Keratinocyte (primary cell): ENCODE data around the gene BMPER. TPM values are rescaled to one million over a fixed set of nuclear protein-coding genes. Genes with fewer than 3 reads are reported as not detected.

Experiments
- DNase-seq: peaks from one replicate; pipeline ENCODE4 v3.0.0-alpha.2; 2011; ENCODE audit warnings: low read depth, missing footprints, low spot score
- FAIRE-seq: peaks from 2 replicates; lab custom pipeline; 2011; peaks lifted over from hg19 to GRCh38; lab: Jason Lieb, UNC
- H2AFZ ChIP-seq: 2 replicates; pipeline ENCODE4 v1.6.0; 2012; ENCODE audit warnings: low read length, control low read depth, inconsistent platforms; ENCODE audit not compliant: control insufficient read depth
- H3K27ac ChIP-seq: 2 replicates; pipeline ENCODE4 v1.5.1; 2011; ENCODE audit warnings: low read length; ENCODE audit not compliant: control insufficient read depth, insufficient read depth
- H3K27me3 ChIP-seq: 3 replicates; pipeline ENCODE4 v1.6.0; 2011; ENCODE audit warnings: low read length; ENCODE audit not compliant: control insufficient read depth, insufficient read depth; ENCODE audit errors: extremely low read depth
- H3K36me3 ChIP-seq, 2 experiments: 2 replicates in 1 of 2; 3 replicates in 1 of 2; pipeline ENCODE4 v1.5.1; 2011; ENCODE audit warnings: low read length in 2 of 2, mild to moderate bottlenecking in 1 of 2; ENCODE audit not compliant: control insufficient read depth in 2 of 2, insufficient read depth in 2 of 2; ENCODE audit errors: extremely low read depth in 1 of 2
- H3K4me1 ChIP-seq: 3 replicates; pipeline ENCODE4 v1.5.1; 2011; ENCODE audit warnings: low read length; ENCODE audit not compliant: control insufficient read depth, insufficient read depth; ENCODE audit errors: extremely low read depth
- H3K4me2 ChIP-seq: 3 replicates; pipeline ENCODE4 v1.6.0; 2011; ENCODE audit warnings: low read depth, low read length; ENCODE audit not compliant: control insufficient read depth, insufficient read depth; ENCODE audit errors: extremely low read depth
- H3K4me3 ChIP-seq, 3 experiments: fragments of 200-600 bp in 1 of 3; sonication (generic) in 1 of 3; 2 replicates in 2 of 3; 3 replicates in 1 of 3; pipeline ENCODE4 v1.5.1; 2011 to 2016; ENCODE audit warnings: low read length in 3 of 3, mild to moderate bottlenecking in 3 of 3, control low read depth in 2 of 3, inconsistent platforms in 1 of 3, low read depth in 1 of 3, mixed read lengths in 1 of 3, mixed run types in 1 of 3, moderate library complexity in 1 of 3; ENCODE audit not compliant: control insufficient read depth in 2 of 3, insufficient read depth in 2 of 3; ENCODE audit errors: extremely low read depth in 1 of 3
- H3K79me2 ChIP-seq: 2 replicates; pipeline ENCODE4 v1.6.0; 2012; ENCODE audit warnings: low read length; ENCODE audit not compliant: control insufficient read depth, insufficient read depth
- H3K9ac ChIP-seq: 3 replicates; pipeline ENCODE4 v1.6.0; 2011; ENCODE audit warnings: low read length; ENCODE audit not compliant: control insufficient read depth, insufficient read depth; ENCODE audit errors: extremely low read depth
- H3K9me1 ChIP-seq: 3 replicates; pipeline ENCODE4 v1.6.0; 2011; ENCODE audit warnings: low read length; ENCODE audit not compliant: control insufficient read depth, insufficient read depth; ENCODE audit errors: extremely low read depth
- H3K9me3 ChIP-seq: 2 replicates; pipeline ENCODE4 v1.5.1; 2012; ENCODE audit warnings: low read depth, low read length; ENCODE audit not compliant: control insufficient read depth
- H4K20me1 ChIP-seq: 3 replicates; pipeline ENCODE4 v1.6.0; 2011; ENCODE audit warnings: low read length; ENCODE audit not compliant: control insufficient read depth, insufficient read depth; ENCODE audit errors: extremely low read depth
- EZH2 ChIP-seq: IDR thresholded peaks from one replicate; pipeline ENCODE4 v1.6.1; 2012; ENCODE audit warnings: inconsistent platforms, mild to moderate bottlenecking, low read length, moderate library complexity
- dilution Hi-C: fragments of 300-500 bp; cut with MboI; formaldehyde crosslinking; loops from one replicate; pipeline ENCODE4 v1.7.0; 2020; ENCODE audit warnings: low sequenced_read_pairs; ENCODE audit not compliant: extremely low pct_ligation_motif_present
- polyA plus RNA-seq, 5 experiments: library from polyadenylated mRNA; depleted of rRNA in 3 of 5; stranded (reverse) in 3 of 5; stranded (forward) in 1 of 5; unstranded in 1 of 5; fragments of >200 nt; gene quantifications; 1 replicate in 1 of 5; 2 replicates in 3 of 5; 3 replicates in 1 of 5; pipeline versions ENCODE4 v1.2.1 to v1.2.3, GENCODE V29; 2011 to 2012; ENCODE audit warnings: missing spikeins in 2 of 5, low read depth in 1 of 5, low replicate concordance in 1 of 5
- TF ChIP-seq, protein P1 (sequence below), 3 experiments: IDR thresholded peaks in 1 of 3; conservative IDR thresholded peaks in 1 of 3; optimal IDR thresholded peaks in 1 of 3; 2 replicates in 2 of 3; 3 replicates in 1 of 3; pipeline versions ENCODE3 to v1.5.1; 2011; ENCODE audit warnings: low read length in 3 of 3, mild to moderate bottlenecking in 3 of 3, moderate library complexity in 2 of 3, control low read depth in 1 of 3, inconsistent platforms in 1 of 3; ENCODE audit not compliant: insufficient read depth in 2 of 3; ENCODE audit errors: extremely low read depth in 1 of 3

BMPER gene
- polyA plus RNA-seq, 1 donor (not counting 4 experiments of a cell fraction or from before 2014, with no cell fraction given) = 0.67 TPM

DNA sequence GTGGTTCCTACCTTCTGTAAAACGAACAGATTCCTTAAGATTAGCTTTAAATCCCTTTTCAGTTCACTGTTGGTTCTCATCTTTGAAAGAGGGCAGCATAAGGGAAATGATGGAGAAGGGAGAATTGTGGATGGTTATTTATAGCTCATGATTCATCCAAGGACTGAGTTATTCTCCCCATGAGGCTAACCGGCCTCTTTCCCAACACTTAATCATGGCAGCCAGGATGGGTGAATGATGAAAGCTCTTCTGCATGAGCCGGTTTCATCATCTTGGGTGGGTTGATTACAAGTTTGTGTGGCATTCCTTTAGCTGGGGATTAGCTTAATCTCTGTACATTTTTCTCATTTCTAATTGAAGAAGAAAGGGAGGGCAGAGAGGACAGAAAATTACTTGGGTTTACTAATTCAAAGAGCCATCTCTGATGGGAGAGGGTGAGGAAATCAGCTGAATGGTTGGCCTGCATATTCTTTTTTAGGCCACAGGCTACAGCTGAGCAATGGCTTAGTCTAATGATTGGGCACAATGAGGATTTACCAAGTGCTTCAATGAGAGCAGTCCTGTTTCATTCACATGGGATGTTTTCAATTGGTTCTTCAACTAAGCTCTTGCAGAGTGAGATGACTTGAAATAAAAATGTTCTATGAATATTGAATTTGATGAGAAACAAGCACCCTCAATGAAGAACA is 250.0 kb downstream of the BMPER start:
- Histone ChIP-seq H3K4me1 (peaks cover 8% of the 10 kb centered on the region), H3K9me3 (no peaks in the 10 kb centered on the region), H3K27me3 (no peaks in the 10 kb centered on the region), H3K4me2 (no peak overlapping the region), H3K4me3 (no peak overlapping the region), H4K20me1 (no peaks in the 10 kb centered on the region), H3K79me2 (no peaks in the 10 kb centered on the region), H3K36me3 (no peaks in the 10 kb centered on the region), H3K9ac (no peak overlapping the region), H2AFZ (no peak overlapping the region), H3K27ac (no peak overlapping the region), H3K9me1 (no peaks in the 10 kb centered on the region)
- no peak for FAIRE-seq
- no peak for DNase-seq
- no peak for TF ChIP-seq EZH2
- TF ChIP-seq, protein P1, sequence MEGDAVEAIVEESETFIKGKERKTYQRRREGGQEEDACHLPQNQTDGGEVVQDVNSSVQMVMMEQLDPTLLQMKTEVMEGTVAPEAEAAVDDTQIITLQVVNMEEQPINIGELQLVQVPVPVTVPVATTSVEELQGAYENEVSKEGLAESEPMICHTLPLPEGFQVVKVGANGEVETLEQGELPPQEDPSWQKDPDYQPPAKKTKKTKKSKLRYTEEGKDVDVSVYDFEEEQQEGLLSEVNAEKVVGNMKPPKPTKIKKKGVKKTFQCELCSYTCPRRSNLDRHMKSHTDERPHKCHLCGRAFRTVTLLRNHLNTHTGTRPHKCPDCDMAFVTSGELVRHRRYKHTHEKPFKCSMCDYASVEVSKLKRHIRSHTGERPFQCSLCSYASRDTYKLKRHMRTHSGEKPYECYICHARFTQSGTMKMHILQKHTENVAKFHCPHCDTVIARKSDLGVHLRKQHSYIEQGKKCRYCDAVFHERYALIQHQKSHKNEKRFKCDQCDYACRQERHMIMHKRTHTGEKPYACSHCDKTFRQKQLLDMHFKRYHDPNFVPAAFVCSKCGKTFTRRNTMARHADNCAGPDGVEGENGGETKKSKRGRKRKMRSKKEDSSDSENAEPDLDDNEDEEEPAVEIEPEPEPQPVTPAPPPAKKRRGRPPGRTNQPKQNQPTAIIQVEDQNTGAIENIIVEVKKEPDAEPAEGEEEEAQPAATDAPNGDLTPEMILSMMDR (optimal IDR thresholded peaks at IDR 0.05 in 1 of 3, IDR thresholded peaks at IDR 0.05 in 1 of 3, conservative IDR thresholded peaks at IDR 0.05 in 1 of 3; ENCODE audit: extremely low read depth in 1 of 3, insufficient read depth in 2 of 3, low read length in 3 of 3) = no peak
- dilution Hi-C loops = no loop called here

DNA sequence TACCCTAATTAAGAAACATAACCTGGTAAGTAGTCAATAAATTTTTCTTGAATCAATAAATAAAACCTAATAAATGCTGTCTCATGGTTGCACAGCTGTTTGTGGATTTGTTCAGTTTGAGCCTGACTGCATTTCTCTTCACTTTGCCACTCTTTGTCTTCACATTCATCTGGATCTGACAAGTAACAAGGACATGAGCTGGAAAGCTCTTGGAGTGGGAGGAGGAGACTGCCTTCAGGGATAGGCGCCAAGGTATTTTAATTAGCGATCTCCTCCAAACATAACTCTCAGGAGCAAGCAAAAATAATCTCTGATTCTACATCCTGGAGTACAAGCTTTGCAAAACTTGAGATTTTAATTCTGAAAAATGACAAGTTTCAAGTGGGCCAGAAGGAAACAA is 251.0 kb downstream of the BMPER start:
- Histone ChIP-seq H3K4me1 (peaks cover 8% of the 10 kb centered on the region), H2AFZ (no peak overlapping the region), H3K9me3 (no peaks in the 10 kb centered on the region), H3K4me3 (no peak overlapping the region), H3K9me1 (no peaks in the 10 kb centered on the region), H4K20me1 (no peaks in the 10 kb centered on the region), H3K27ac (no peak overlapping the region), H3K4me2 (no peak overlapping the region), H3K79me2 (no peaks in the 10 kb centered on the region), H3K9ac (no peak overlapping the region), H3K27me3 (no peaks in the 10 kb centered on the region), H3K36me3 (no peaks in the 10 kb centered on the region)
- dilution Hi-C loops = no loop called here
- no peak for FAIRE-seq
- TF ChIP-seq, protein P1 (optimal IDR thresholded peaks at IDR 0.05 in 1 of 3, IDR thresholded peaks at IDR 0.05 in 1 of 3, conservative IDR thresholded peaks at IDR 0.05 in 1 of 3; ENCODE audit: extremely low read depth in 1 of 3, insufficient read depth in 2 of 3, low read length in 3 of 3) = no peak
- TF ChIP-seq EZH2 = no peak
- DNase-seq = no peak
